WERI-Rb-1 (cell line): ENCODE results near the gene LECT2.

Experiments used
- DNase-seq: peaks from one replicate; pipeline ENCODE4 v3.0.0-alpha.2; 2020
- H3K27ac ChIP-seq: fragments of 250-450 bp; sonication (Bioruptor Pico); 2 replicates; pipeline ENCODE4 v1.5.1; 2020; ENCODE audit warnings: mild to moderate bottlenecking, moderate library complexity
- H3K27me3 ChIP-seq: fragments of 250-450 bp; sonication (Bioruptor Pico); 2 replicates; pipeline ENCODE4 v1.5.1; 2021; ENCODE audit warnings: mild to moderate bottlenecking, low read depth, moderate library complexity; ENCODE audit not compliant: insufficient read depth, severe bottlenecking
- H3K36me3 ChIP-seq: fragments of 250-450 bp; sonication (Bioruptor Pico); 2 replicates; pipeline ENCODE4 v1.5.1; 2020; ENCODE audit warnings: mild to moderate bottlenecking, moderate library complexity
- H3K4me3 ChIP-seq: 2 replicates; pipeline ENCODE4 v1.5.1; 2011; ENCODE audit warnings: low read depth, mild to moderate bottlenecking, control low read depth, low read length
- H3K9me3 ChIP-seq: fragments of 250-450 bp; sonication (Bioruptor Pico); 2 replicates; pipeline ENCODE4 v1.5.1; 2021; ENCODE audit warnings: mild to moderate bottlenecking, moderate library complexity; ENCODE audit not compliant: severe bottlenecking
- CTCF ChIP-seq: IDR thresholded peaks from 2 replicates; pipeline ENCODE4 v1.5.1; 2011; ENCODE audit warnings: low read depth, mild to moderate bottlenecking, control low read depth, inconsistent platforms, low read length

LECT2 gene

DNA sequence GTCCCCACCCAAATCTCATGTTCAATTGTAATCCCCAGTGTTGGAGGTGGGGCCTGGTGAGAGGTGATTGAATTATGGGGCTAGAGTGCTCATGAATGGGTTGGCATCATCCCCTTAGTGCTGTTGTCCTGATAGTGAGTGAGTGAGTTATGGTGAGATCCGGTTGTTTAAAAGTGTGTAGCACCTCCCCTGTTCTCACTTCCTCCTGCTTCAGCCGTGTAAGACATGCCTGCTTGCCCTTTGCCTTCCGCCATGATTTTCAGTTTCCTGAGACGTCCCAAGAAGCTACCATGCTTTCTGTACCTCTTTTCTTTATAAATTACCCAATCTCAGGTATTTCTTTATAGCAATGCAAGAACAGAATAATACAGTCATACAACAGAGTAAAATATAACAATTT lies 742 bp upstream of the LECT2 start:
- H3K36me3 ChIP-seq: no peaks in the 10 kb centered on the region
- no peak for DNase-seq
- H3K9me3 ChIP-seq: no peaks in the 10 kb centered on the region
- H3K27ac ChIP-seq: no peak overlapping the region
- TF ChIP-seq CTCF: no peak
- H3K4me3 ChIP-seq: no peak overlapping the region
- no peaks in the 10 kb centered on the region for H3K27me3 ChIP-seq

DNA sequence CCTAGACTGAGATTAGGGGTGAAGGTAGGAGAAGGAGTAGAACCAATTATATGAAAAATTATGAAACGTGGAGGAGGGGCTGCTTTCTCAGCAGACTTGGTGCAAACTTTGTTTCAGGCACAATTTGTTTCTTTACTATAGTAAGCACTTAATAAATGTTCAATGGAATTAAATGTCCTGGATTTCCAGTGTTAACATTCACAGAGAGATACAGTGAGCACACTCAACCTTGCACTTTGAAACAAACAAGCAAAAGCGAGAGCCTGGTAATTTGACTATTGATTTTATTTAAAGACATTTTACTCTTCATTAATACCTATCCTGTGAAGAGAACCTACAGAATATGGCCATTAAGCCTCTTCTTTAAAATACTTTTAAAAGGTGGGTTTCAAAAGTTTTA lies 933 bp downstream of the LECT2 start:
- Histone ChIP-seq H3K9me3 (no peaks in the 10 kb centered on the region), H3K27ac (no peak overlapping the region), H3K4me3 (no peak overlapping the region), H3K36me3 (no peaks in the 10 kb centered on the region), H3K27me3 (no peaks in the 10 kb centered on the region)
- no peak for TF ChIP-seq CTCF
- no peak for DNase-seq

GRCh38 chr5:135952683-135953082 lies 2.1 kb downstream of the LECT2 start:
- H3K4me3 ChIP-seq: no peak overlapping the region
- no peak overlapping the region for H3K27ac ChIP-seq
- DNase-seq: no peak
- H3K27me3 ChIP-seq: no peaks in the 10 kb centered on the region
- no peaks in the 10 kb centered on the region for H3K9me3 ChIP-seq
- no peaks in the 10 kb centered on the region for H3K36me3 ChIP-seq
- no peak for TF ChIP-seq CTCF

DNA sequence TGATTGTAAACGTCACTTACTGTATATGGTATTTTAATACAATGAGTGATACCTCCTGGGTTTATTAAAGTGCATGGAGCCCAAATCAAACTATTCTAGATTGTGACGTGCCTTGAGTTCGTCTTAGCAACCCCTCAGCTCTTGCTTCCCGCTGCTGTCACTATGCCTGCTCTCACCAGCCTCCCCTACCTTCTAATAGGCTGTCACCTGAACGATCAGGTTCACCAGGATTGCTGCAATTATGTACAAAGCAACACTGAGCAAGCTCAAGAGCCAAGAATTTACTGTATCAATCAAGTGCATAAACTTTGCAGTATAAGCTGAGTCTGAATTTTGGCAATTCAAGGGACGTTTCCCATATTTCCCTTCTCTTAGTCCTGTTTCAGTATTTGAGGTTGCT lies 3.0 kb downstream of the LECT2 start:
- no peaks in the 10 kb centered on the region for H3K9me3 ChIP-seq
- no peaks in the 10 kb centered on the region for H3K36me3 ChIP-seq
- H3K27ac ChIP-seq: no peak overlapping the region
- no peak for DNase-seq
- no peaks in the 10 kb centered on the region for H3K27me3 ChIP-seq
- TF ChIP-seq CTCF: no peak
- H3K4me3 ChIP-seq: no peak overlapping the region

- no peaks in the 10 kb centered on the region for H3K27me3 ChIP-seq
- no peaks in the 10 kb centered on the region for H3K36me3 ChIP-seq
- no peak for TF ChIP-seq CTCF
- no peak overlapping the region for H3K27ac ChIP-seq
- no peaks in the 10 kb centered on the region for H3K9me3 ChIP-seq
- H3K4me3 ChIP-seq: no peak overlapping the region
- DNase-seq: no peak
Measured at GRCh38 chr5:135951257-135951656, 3.5 kb downstream of the LECT2 start.

DNA sequence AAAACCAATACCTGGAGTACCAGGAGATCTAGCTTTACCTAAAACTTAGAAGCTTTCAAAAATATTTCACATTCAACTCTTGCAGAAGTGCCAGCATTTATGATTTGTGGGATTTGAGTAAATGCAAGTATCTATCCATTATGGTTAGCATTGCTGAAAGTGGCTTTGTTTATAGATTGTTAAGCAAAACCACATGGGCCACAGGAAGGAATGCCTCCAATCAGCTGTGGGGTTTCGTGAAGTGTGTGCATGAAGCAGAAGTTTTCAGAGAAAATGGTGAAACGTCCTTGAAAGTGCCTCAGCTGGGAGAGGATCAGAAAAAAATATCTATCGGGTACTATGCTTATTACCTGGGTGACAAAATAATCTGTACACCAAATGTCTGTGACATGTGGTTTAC lies 4.2 kb downstream of the LECT2 start:
- Histone ChIP-seq H3K4me3 (no peak overlapping the region), H3K36me3 (no peaks in the 10 kb centered on the region), H3K27ac (no peak overlapping the region), H3K9me3 (no peaks in the 10 kb centered on the region), H3K27me3 (no peaks in the 10 kb centered on the region)
- no peak for TF ChIP-seq CTCF
- no peak for DNase-seq
